ENCODE measurements around the gene IQSEC1.

Gene IQSEC1

DNA sequence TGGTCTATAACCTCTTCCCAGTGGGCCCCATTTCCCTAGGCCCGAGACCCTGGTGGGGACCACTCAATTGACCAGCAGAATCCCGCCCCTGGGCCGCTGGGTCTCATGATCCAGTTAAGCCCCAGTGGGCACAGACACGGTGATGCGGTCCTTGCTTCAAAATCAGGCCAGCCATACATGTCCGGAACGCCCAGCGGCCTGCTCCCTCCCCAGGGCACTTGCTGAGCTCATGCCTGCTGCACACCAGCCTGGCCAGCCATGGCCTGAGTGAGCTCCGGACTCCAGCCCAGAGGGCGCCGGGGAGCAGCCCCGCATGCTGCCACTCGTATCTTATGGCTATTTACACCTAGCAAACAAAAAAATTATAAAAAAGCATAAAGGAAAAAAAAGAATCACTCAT lies 34.4 kb upstream of the IQSEC1 start:
- FAIRE-seq, result no peak
- no peak for DNase-seq (ENCODE audit: low spot score)

DNA sequence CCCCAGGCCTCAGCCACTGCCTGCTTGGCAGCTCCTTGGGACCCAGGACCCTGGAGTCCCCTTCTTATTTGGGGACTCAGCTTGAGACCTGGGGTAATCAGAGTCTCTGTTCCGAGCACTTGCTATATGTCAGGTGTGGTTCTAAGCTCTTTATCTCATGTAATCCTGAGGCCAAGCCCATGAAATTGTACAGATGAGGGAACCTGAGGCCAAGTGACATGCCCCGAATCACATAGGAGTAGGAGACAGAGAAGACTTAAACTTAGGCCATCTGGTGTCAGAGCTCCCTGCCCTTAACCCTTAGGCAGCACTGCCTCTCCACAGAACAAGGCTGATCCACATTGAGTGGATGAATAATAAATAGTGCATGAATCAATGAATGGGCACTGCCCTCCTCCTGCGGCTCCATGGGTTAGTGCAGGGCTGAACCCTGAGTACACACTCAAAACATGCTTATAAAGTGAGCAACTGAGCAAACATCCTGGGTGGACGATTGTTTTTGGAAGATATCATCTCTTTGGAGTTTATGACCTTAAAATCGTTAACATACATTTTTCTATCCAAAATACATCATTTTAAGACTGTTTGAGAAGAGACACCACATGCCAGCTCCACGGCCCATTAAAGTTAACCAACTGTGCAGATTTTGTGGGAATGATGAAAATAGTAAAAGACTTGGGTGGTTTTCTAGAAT lies 33.2 kb upstream of the IQSEC1 start:
- no peak for FAIRE-seq
- no peak for DNase-seq (ENCODE audit: low spot score)

DNA sequence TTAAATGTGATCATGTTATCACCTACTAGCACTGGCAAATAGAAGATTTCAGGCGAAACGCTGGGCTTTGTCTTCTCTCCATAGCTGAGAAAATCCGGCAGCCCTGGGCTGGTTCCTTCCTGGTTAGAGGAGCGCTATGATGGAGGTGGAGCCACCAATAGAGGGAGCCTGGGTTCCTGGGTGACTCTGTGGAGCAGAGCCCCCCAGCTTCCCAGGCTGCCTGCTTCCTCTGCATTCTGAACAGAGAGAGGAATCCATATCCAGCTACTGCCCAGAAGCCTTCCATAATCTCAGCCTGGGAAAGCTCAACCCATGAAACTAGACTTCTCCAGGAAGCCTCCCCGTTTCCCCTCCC lies 32.6 kb upstream of the IQSEC1 start:
- FAIRE-seq (no peak), DNase-seq (ENCODE audit: low spot score) (no peak)

DNA sequence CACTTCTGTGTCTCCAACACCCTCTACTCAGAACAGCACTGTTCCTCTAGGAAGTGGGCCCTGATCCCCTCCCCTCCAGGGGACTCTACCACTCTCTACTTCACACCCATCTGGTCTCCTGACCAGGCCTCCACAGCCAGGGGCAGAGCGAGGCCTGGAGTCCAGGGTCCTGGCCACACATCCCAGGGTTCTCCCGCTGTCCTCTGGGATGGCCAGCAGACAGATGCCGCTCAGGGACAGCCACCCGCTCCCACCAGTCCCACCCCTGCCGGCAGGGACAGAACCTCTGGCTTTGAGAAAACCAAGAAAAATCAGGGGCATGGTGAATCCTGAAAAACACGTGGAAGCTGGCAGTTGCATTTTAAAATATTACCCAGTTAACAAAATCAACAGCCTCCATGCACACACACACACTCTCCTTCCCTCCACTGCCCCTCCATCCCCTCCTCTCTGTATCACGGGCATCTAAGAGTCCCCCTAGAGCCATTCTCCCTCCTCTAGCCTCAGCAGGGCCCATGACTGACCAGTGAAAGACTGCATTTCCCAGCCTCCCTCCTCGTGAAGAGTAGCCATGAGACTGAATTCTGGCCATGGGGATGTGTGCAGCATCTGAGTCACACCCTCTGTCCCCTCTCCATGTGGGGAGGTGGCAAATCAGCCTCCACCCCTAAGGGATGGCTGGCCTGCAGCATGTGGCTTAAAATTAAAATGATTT lies 32.1 kb upstream of the IQSEC1 start:
- no peak for FAIRE-seq
- DNase-seq (ENCODE audit: low spot score), result no peak

DNA sequence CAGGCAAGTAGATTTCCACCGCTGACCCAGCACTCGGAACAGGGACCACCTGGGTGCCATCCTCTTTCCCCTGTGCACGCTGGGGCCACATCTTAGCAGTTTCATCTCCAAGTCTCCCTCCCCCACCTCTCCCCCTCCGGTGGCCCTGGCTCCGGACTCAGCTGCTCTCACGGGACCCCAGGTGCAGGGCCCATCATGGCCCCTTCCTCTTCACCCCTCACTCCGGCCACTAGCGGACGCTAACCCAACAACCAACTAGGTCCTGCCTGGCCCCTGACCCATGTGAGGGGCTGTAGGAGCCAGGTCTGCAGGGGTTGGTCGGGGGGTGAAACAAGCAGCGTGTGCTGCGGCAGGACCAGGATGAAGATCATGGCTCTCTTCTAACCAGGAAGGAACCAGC lies 31.3 kb upstream of the IQSEC1 start:
- DNase-seq (ENCODE audit: low spot score), result no peak
- FAIRE-seq, result no peak

DNA sequence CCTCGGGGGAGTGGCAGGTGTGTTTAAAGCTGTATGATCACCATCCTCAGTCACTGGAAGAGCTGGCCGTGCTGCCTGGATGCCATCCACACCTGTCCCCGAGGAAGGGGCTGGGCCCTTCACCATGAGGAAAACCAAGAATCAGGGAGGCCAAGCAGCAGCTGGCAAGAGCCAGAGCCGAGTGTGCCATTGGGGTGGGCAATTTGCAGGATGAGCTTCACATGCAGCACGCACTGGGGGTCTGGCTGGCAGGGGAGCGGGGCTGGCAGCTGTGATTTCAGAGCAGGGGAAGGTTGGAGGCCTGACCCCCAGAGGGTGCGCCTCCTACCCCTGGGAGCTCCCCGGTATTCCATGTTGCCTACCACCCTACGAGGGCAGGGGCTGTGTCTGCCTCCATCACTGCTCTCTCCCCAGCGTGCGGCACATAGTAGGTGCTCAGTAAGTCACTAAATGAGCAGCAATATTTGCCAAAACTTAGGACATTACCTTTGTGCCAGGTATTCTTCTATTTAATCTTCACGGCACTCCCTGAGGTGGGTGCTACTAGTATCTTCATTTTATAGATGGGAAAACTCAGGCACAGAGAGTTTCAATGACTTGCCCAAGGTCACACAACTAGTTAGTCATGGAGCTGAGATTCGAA lies 30.3 kb upstream of the IQSEC1 start:
- DNase-seq (ENCODE audit: low spot score), result no peak
- no peak for FAIRE-seq

DNA sequence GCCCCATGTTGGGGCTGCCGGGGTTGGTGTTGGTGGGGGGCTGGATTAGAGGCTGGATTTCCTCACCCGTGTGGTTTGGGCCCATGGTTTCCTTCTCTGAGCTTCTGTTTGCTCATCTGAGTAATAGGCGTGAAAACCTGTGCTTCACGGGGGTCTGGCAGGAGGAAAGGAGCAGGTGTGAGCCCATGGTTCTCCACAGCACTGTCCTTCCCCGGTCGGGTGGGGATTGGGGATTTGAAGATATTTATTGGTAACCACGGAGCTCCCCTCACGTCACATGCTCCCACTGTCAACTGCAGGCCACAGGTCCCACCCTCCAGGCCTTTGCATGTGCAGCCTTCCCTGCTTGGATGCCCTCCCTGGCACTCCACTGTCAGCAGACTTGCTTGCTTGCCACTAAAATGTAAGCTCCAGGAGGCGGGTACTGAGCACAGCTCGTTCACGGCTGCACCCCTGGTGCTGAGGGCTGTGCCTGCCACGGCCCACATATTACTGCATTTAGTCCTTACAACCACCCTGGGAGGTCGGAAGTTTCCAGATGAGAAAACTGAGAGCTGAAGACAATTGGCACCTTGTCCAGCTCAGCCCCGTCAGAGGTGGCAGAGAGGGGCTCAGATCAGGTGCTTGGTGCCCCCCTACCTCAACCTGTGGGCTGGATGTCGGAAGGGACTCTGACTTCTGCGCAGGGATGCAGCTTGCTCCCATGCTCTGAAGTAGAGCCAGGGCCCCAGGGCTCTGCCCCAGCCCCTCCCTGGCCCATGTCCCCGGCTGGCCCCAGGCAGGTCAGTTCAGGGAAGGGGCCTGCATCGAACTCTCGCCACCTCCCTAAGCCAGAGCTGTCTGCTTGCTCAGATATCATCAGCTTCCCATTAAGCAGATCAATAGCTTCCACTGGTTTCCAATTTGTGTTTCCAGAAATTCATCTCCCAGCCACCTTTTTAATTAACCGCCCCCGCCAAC lies 29.4 kb upstream of the IQSEC1 start:
- DNase-seq (ENCODE audit: low spot score) (no peak), FAIRE-seq (no peak)

DNA sequence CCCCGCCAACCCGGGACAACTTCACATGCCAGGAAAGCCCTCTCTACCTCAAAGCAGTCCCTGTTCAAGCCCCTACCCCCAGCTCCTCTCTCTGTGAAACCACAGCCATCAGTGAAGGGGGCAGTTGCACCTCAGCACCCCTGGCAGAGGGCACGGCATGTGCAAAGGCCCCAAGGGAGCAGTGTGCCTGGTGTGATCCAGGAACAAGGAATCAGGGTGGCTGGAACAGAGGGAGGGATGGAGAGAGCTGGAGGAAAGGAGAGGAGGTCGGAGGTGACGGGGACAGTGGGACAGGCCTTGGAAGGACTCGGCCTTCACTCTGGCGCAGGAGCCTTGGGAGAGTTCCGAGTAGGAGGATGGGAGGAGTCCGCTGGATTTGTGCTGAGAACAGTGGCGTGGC lies 26.5 kb upstream of the IQSEC1 start:
- FAIRE-seq, result no peak

DNA sequence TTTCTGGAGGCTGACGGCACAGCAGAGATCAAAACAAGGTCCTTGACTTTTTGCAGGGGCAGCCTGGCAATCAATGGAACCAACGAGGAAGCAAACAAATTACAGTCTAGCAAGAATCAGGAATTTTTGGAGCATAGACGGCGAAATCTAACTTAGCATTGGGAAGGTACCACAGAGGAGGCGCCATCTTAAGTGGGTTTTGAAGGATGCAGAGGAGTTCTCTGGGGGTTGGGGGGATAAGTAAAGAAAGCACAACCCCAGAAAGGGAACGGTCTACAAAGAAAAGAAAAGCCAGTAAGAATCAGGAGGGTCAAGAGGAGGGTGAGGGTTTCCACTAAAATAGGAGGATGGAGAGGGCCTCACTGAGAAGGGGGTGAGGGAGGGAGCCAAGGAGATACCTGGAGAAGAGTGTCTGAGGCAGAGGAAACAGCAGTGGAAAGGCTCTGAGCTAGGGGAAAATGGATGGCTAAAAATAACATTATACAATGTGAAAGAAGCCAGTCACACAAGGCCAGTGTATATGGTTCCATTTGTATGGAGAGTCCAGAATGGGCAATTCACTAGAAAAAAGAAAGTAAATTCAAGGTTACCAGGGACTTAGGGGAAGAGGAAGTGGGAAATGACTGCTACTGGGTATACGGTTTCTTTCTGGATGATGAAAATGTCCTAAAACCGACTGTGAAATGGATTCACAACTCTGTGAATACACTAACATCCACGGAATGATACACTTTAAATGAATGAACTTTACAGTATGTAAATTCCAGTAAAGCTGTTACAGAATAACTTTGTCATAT lies 25.2 kb upstream of the IQSEC1 start:
- FAIRE-seq (no peak), DNase-seq (ENCODE audit: low spot score) (no peak)

More for the DNA sequence above, 26.5 kb upstream of the IQSEC1 start:
- DNase-seq (ENCODE audit: low spot score), result no peak

DNA sequence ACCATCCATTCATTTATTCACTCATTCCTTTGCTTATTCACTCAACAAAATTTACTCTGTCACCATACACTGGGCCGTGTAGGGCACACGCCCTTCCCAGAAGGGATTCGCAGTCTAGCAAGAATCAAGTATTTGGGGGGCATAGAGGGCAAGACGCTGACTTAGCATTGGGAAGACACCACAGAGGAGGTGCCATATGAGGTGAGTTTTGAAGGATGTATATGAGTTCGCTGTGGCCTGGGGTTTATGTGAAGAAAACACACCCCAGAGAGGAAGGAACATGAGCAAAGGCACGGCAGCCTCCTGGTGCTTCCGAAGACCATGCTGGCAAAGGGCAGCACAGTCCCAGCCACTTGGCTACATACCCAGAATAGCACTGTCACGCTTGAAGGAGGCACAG lies 23.1 kb upstream of the IQSEC1 start:
- DNase-seq (ENCODE audit: low spot score) (no peak), FAIRE-seq (no peak)

DNA sequence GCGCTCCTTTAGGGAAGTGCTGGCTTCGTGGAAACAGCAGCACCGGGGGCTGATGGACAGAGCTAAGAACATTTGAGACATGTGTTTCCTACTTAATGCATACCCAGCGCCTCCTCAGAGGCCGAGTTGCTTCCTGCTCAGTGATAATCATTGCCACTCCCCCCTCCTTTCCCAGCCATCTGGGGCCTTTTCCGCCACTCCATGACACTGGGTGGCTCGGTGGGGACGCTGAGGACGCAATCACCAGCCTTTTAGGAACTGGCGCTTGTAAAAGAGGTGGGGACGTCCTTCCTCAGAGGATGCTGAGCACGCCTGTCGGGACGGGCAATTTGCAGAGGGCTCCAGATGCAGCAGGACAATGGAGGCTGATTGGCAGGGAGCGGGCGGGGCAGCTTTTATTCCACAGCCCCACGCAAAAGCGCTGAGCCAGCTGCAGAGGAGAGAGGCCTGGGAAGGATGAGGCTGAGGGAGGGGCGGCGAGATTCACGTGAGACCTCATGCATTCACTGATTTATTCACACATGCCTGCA lies 22.2 kb upstream of the IQSEC1 start:
- FAIRE-seq, result no peak
- DNase-seq (ENCODE audit: low spot score), result no peak

DNA sequence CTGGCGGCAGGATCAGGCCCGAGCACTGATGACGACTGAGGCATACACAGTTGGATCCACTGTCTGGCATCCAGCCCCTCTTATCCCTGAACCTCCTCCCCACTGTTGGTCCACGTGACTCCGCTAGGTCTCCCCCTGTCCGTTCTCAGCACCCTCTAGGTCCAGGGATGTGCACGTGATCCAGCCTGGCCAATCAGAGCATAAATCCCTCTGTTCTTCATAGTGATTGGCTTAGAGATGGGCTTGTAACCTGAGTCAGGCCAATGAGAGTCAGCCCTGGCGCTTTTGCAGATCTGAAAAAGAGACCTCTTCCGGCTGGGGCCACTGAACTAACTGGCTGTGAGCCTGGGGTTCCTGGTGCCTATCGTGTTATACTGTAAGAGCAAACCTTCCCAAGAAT lies 20.5 kb upstream of the IQSEC1 start:
- FAIRE-seq, result no peak
- DNase-seq (ENCODE audit: low spot score), result no peak

DNA sequence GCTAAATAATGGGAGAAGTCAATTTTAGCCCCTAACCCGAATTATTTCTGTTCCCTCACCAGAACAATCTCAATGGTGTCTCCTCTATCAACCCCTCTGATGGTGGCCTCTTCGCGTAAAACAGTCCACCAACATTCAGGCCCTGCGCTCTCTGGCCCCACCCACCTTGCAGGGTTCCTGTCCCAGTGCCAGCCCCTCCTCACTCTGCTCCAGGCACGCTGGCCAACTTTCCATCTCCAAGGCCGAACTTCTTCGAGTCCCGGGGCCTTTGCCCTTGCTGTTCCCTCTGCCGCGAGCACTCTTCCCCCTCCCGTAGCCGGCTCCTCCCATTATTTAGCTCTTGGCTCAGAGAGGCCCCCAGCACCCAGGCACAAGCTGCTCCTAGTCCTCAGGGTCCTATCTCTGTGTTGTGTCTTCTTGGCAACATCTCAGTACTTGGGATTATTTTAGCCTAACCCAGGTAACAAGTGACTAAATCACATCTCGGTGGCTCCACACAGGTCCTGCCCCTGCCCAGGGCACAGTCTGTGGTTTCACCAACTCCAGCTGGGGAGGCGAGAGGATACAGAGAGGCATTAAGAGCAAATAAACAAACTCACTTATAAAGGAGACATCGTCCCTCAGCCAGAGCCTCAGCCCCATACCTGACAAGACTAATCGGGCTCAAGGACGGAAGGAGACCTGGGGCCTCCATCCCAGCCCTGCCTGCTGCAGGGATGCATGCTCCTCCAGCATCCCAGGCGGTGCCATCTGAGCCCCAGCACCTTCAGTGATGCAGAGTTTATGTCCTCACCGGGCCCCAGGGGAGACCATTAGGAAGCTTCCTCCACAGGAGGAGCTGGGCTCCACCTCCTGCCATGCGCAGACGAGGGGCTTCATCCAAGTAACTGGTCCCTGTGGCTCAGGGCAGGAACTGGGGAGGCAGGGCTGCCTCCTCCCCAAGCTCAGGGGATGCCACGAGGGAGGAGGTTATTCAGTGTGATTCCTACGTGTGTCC lies 19.7 kb upstream of the IQSEC1 start:
- DNase-seq (ENCODE audit: low spot score) (no peak), FAIRE-seq (no peak)

DNA sequence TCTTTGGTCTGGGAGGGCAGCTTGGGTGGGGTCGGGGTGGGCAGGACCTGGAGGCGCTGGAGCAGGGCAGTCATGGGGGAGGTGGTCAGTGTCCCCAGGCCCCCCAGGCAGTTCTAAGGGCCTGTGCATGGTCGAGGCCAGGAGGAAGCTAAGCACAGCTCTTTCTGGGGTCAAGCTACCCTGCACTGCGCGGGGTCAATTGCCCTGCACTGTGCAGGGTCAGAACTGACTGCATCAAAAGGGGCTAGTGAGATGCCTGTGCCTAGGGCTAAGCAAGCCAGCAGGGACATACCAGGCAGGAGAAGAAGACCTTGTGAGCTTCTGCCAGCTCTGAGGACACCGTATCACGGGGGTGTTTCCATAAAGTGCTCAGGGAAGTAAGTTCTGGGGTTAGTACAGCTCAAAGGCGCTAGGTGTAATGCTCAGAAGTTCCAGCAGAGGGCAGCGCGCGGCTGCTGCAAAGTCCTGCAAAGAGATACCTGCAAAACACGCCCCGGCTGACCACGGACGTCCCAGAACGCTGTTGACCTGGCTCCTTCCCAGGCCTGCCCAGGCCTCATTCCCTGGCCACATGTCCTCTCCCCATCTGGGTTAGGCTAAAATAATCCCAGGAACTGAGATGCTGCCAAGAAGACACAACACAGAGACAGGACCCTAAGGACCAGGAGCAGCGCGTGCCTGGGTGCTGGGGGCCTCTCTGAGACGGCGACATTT lies 18.8 kb upstream of the IQSEC1 start:
- DNase-seq (ENCODE audit: low spot score) (peak; percentile 29), FAIRE-seq (no peak)

DNA sequence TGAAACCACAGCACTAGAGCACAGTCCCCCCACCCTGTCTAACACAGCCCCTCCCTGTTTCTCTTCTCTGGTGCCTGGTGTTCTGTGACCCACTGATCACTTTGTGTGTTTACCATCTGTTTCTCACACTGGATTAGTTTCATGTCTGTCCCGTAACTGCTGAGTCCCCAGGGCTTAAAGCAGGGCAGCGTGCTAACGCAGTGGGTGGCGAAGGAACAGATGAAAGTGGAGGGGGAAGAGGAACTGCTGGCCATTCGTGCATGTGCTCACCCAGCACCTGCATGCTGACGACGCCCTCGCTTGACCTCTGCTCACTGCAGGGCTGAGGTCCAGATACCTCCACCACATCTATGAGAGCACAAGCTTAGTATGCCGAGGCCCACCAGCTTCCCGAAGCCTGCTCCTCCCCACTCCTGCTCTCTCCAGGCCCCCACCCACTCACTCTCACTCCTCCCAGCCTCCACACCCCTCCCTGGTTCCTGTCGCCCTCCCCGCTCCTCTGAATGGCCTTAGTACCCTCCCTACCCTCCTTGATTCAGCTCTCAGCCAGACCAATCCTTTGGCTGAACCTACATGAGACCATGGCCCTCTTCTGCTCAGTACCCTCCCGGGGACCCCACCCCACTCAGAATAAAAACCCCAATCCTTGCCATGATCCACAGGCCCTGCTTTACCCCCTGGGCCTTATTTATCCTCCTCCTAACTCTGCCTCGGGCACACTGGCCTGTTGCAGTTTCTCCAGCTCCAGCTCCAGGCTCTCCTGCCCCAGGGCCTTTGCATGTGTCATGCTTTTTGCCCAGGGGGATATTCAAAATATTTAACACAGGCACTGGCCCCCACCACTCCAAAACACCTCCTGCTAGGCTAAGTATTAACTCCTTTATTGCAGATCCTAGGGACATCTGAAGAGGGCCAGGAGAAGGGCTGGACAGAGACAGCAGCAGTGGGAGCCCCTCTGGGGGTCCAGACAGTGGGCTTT lies 15.1 kb upstream of the IQSEC1 start:
- DNase-seq (ENCODE audit: low spot score) (no peak), FAIRE-seq (no peak)

DNA sequence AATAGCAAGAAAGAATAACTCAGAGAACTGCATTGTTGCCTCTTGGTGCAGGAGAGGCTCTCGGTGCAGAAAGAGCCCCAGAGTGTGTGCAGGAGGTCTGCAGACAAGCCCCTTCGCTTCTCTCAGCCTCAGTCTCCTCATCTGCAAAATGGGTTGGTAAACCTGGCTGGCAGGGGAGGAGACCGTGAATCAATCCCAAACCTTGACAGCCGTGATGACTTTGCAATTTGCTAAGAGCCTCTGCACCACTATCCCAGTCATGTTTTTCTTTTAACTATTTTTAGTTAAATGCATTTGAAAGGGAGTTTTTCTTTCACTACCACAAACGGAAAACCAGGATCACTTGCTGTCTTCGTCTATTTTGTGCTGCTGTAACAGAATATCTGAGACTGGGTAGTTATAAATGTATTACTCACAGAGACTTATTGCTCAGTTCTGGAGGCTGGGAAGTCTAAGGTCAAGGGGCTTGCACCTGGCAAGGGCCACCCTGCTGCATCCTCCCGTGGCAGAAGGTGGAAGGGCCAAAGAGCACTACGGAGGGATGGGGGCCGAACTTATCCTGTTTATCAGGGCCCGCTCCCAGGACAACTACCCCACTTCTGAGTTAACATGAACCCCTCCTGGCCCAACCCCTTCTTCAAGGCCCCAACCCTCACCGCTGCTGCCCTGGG lies 14.2 kb upstream of the IQSEC1 start:
- DNase-seq (ENCODE audit: low spot score), result no peak
- FAIRE-seq, result no peak

DNA sequence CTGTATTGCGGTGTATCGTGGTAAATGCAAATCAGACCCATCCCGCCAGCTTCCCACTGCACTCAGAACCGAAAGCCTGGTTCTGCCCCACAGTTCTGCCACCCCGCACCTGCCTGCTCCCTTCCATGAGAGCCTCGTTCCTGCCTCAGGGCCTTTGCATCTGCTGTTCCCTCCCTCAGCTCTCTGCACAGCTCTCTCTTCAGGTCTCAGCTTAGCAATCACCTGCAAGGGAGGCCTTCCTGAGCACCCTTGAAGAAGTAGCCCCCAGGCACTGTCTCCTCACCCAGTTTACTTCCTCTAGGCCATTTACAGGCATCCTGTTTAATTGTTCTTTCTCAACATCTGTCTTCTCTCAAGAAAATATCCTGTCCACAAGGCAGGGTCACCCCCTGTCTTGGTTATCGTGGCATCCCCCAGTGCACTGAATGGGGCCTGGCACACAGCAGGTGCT lies 13.3 kb upstream of the IQSEC1 start:
- FAIRE-seq (no peak), DNase-seq (ENCODE audit: low spot score) (no peak)

All from RCC 7860 (cell line).